NCI-H446 (cell line): ENCODE measurements around the gene DENND10.
"Not testable (repeated sequence)": the region's sequence is repeated elsewhere in the genome, so short reads cannot be mapped to it uniquely, and the experiment has no call there.

Experiments
- DNase-seq, 2 experiments: peaks; one replicate each; lab custom pipeline; 2025; lab: John Stamatoyannopoulos, UW

The DENND10 gene

GRCh38 chr10:119174109-119174508, 70.2 kb downstream of the DENND10 start:
- DNase-seq = no peak

DNA sequence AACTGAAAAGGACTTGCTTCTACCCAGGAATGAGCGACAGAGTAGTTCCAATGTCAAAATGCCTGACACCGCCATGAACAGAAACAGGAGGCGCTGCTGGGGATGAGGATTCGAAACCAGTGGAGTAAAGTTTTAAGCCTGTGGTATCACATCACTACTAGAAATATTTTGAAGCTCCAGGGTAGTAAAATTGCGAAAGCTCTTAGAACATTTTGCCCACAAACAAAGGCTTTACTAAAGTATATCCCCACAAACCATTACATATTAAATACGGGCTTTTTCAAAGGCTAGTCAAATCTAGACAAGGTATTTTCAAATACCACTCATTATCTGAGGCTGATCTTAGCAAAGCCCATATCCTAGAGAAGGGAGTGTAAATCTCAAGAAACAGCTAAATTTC, 72.3 kb downstream of the DENND10 start:
- no peak for DNase-seq

GRCh38 chr10:119177708-119178371, 73.9 kb downstream of the DENND10 start:
- DNase-seq = no peak

DNA sequence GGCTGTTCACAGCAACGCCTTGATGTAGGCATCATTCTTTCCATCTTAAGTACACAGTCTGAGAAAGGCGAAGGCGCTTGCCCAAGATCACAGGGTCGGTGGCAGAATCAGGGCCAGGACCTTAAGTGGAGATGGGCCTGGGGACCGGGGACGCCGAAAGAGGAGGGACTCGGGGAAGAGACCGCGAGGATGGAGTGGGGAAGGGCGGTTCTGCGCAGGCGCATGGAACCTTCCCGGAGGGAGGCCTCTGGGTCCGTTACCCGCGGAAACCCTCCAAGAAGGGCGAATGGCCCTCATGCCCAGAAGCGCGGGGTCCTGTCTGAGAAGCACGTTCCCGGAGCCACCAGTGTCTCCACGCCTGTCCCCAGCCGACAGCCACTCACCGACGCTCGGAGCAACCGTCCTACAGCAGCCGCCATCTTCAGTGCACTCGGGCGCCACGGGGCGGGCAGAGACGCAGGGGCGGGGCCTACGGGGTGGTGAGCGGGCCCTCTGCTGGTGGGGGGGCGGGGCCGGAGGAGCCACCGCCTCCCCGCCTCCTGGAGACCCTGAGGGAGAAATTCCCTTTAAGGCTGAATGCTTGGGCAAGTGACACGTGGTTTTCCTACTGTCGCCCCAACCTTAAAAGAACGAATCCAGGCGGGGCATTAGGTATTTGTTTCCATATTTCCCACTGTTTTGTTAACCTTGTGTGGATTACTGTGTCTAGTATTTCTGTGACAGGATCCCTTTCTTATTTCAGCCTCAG, 74.6 kb downstream of the DENND10 start, which contains the start of gene PRDX3:
TSS of gene PRDX3 (minus strand) at position 441 of the 748 bp plus-strand sequence. CDS start at position 419, 22 bp downstream.
- DNase-seq = peak; percentile 62 to 89

- DNase-seq = not testable (repeated sequence)
Measured at GRCh38 chr10:119180850-119181400, 77.0 kb downstream of the DENND10 start.

DNA sequence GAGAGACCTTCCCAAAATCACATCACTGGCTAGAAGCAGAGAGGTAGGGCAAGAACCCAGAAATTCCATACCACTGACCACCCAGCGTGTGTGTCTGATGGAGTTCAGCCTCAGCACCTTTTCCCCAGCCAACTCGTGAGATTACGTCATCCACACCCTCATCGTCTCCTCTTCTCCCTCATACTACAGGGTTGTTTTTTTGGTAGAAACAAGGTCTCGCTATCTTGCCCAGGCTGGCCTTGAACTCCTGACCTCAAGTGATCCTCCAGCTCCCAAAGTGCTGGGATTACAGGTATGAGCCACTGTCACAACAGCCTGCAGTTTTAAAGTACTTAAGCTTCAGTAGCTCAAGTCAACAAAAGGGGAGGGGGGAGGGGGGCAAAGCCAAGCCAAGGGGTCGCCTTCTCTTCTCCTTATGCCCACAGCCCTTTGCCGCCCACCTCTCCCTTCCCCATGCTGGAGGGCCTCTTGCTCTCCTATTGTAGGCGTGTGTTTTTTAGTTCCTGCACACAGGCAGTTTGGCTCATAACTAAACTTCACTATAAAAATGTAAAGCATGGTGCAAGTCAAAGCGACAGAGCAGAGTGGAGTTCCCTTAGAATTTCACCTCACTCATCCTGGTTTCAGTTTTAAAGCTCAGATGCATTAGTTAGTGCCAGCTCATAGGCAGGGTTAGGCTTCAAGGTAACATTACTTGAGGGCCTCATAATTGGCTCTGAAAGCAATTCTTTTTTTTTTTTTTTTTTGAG, 79.9 kb downstream of the DENND10 start:
- DNase-seq = no peak
